ENCODE results near the gene PPP1CB. TPM values are rescaled to one million over a fixed set of nuclear protein-coding genes. Genes with fewer than 3 reads are reported as not detected.

Gene PPP1CB
- total RNA-seq, result 64.2 and 84.6 TPM in 2 replicates

DNA sequence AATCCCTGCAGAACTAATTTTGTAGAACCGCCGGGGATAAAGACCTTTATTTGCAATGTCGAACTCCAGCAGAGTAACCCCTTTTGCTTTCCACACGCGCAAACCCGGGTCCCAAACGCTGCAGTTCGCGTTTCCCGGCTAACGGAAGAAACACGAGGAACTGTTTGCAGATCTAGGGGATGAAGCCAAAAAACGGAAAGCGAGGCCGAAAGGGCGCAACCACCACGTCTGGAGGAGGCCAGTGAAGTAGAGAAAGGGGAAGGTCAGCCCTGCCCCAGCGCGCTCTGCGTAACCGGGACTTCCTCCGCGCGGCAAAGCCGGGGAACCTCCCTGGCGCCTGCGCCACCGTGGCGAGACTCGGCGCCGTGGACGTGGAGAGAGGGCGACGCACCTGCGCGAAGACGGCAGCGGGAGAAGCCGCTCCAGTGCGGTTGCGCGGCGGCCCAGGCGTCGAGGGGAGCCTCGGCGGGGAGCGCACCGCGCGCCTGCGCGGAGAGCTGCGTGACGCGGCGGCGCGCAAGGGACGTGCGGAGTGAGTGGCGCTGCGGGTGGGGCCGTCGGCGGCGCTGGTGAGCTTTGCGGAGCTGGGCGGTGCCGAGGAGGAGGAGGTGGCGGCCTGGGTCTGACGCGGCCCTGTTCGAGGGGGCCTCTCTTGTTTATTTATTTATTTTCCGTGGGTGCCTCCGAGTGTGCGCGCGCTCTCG, at the start of gene PPP1CB:
Gene PPP1CB (plus strand): TSS at position 579 of the 704 bp plus-strand sequence. CDS start 295 bp downstream, outside the sequence.

DNA sequence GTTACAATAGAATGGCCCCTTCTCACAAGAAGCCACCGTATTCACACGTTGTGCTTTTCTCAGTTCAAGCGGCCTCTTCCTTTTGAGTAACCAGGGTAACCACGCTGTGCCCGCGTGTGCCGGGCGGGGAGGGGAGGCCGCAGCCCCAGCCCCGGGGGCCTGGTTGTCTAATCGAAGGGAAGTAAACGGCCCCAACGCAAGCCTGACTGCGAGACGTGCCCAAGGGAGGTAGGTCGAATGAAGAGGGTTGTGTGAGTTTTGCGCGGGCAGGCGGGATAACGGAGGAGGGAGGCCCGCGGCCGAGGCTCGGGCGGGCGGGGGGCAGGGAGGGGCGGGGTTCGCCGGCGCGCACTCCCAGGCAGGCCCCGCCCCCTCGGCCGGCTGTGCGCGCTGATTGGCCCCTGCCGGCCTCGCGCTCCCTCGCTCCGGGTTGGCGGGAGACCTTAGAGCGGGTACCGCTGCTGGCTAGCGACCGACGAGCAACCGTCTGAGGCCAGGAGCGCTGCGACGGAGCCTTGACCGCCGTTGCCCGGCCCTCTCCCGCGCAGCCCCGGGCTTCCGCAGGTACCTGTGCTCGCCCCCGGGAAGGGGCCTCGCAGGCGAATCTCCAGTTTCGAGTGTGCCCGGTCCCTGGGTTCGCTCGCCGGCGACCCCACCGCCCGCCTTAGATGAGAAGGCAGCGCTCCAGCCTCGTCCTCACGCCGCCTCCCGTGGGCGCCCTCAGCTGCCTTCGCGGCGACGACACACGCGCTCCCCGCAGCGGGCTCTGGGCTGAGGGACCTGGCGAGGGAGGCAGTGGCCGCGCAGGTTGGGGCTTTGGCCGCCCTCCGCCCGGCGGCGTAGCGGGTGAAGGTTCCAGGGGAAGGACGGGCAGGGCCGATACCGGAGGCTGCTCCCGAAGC, 59.0 kb downstream of the PPP1CB start, which contains the start of gene SPDYA:
Gene SPDYA (plus strand): TSS at position 451 of the 902 bp plus-strand sequence. CDS start 5,181 bp downstream, outside the sequence.

Other genes with a start within 250 kb of the PPP1CB start
- gene SPDYA, start 59.0 kb downstream of the PPP1CB start, total RNA-seq, result 0.10 and 0.62 TPM in 2 replicates
- 9.6 and 9.7 TPM in 2 replicates for gene TRMT61B, start 118.5 kb downstream of the PPP1CB start, total RNA-seq
- 28.0 and 31.0 TPM in 2 replicates for gene WDR43, start 142.8 kb downstream of the PPP1CB start, total RNA-seq
- gene TOGARAM2, start 229.5 kb downstream of the PPP1CB start, total RNA-seq, result 0.94 and 1.9 TPM in 2 replicates

Measured in cardiac ventricle fibroblast (primary cell).